IPS-18a (cell line): ENCODE results near the gene MCRIP1.

ENCODE experiments used
- H3K27ac ChIP-seq: one replicate; pipeline ENCODE4 v1.5.1; 2013; ENCODE audit warnings: low read length
- H3K27me3 ChIP-seq: one replicate; pipeline ENCODE4 v1.6.1; 2013; ENCODE audit warnings: mild to moderate bottlenecking, low read length; ENCODE audit not compliant: control insufficient read depth, insufficient read depth
- H3K36me3 ChIP-seq: one replicate; pipeline ENCODE4 v1.6.1; 2013; ENCODE audit warnings: low read depth, low read length; ENCODE audit not compliant: control insufficient read depth
- H3K4me1 ChIP-seq: one replicate; pipeline ENCODE4 v1.6.1; 2013; ENCODE audit warnings: low read depth, low read length; ENCODE audit not compliant: control insufficient read depth
- H3K4me3 ChIP-seq: one replicate; pipeline ENCODE4 v1.5.1; 2013; ENCODE audit warnings: low read length
- H3K9ac ChIP-seq: one replicate; pipeline ENCODE4 v1.6.1; 2013; ENCODE audit warnings: mild to moderate bottlenecking, low read length, moderate library complexity
- H3K9me3 ChIP-seq: one replicate; pipeline ENCODE4 v1.6.1; 2013; ENCODE audit warnings: low read depth, low read length; ENCODE audit not compliant: control insufficient read depth

MCRIP1 gene

GRCh38 chr17:81833921-81834830 is 1.1 kb upstream of the MCRIP1 start:
- peak overlapping the region; percentile 81 for H3K4me3 ChIP-seq
- H3K36me3 ChIP-seq = no peaks in the 10 kb centered on the region
- peaks cover 4% of the 10 kb centered on the region for H3K4me1 ChIP-seq
- peak overlapping the region; percentile 89 for H3K27ac ChIP-seq
- peak overlapping the region; percentile 97 for H3K9ac ChIP-seq
- no peaks in the 10 kb centered on the region for H3K27me3 ChIP-seq
- no peaks in the 10 kb centered on the region for H3K9me3 ChIP-seq

GRCh38 chr17:81832608-81833159 is 407 bp downstream of the MCRIP1 start:
- no peaks in the 10 kb centered on the region for H3K36me3 ChIP-seq
- H3K4me3 ChIP-seq = peak overlapping the region; percentile 72
- no peaks in the 10 kb centered on the region for H3K27me3 ChIP-seq
- H3K4me1 ChIP-seq = peaks cover 4% of the 10 kb centered on the region
- no peak overlapping the region for H3K27ac ChIP-seq
- H3K9ac ChIP-seq = peak overlapping the region; percentile 57
- H3K9me3 ChIP-seq = no peaks in the 10 kb centered on the region

- Histone ChIP-seq H3K9me3 (no peaks in the 10 kb centered on the region), H3K27ac (no peak overlapping the region), H3K4me3 (peak overlapping the region; percentile 72), H3K9ac (peak overlapping the region; percentile 57), H3K36me3 (no peaks in the 10 kb centered on the region), H3K4me1 (peaks cover 4% of the 10 kb centered on the region), H3K27me3 (no peaks in the 10 kb centered on the region)
These were observed 1.0 kb downstream of the MCRIP1 start for GRCh38 chr17:81831957-81832607.

- no peak overlapping the region for H3K4me3 ChIP-seq
- H3K36me3 ChIP-seq = no peaks in the 10 kb centered on the region
- no peak overlapping the region for H3K9ac ChIP-seq
- no peaks in the 10 kb centered on the region for H3K9me3 ChIP-seq
- H3K27me3 ChIP-seq = no peaks in the 10 kb centered on the region
- peaks cover 4% of the 10 kb centered on the region for H3K4me1 ChIP-seq
- H3K27ac ChIP-seq = no peak overlapping the region
These were observed 1.5 kb downstream of the MCRIP1 start for GRCh38 chr17:81831563-81831956.

GRCh38 chr17:81829858-81830257 is 3.2 kb downstream of the MCRIP1 start:
- Histone ChIP-seq H3K27ac (no peak overlapping the region), H3K4me1 (peaks cover 4% of the 10 kb centered on the region), H3K27me3 (no peaks in the 10 kb centered on the region), H3K4me3 (no peak overlapping the region), H3K36me3 (no peaks in the 10 kb centered on the region), H3K9me3 (no peaks in the 10 kb centered on the region), H3K9ac (no peak overlapping the region)

- H3K9ac ChIP-seq = no peak overlapping the region
- H3K9me3 ChIP-seq = no peaks in the 10 kb centered on the region
- H3K4me1 ChIP-seq = peaks cover 4% of the 10 kb centered on the region
- no peaks in the 10 kb centered on the region for H3K36me3 ChIP-seq
- no peak overlapping the region for H3K4me3 ChIP-seq
- no peak overlapping the region for H3K27ac ChIP-seq
- H3K27me3 ChIP-seq = no peaks in the 10 kb centered on the region
These were observed 4.4 kb downstream of the MCRIP1 start for GRCh38 chr17:81828656-81829055.

GRCh38 chr17:81825841-81826466 is 7.1 kb downstream of the MCRIP1 start:
- Histone ChIP-seq H3K9ac (no peak overlapping the region), H3K4me1 (no peaks in the 10 kb centered on the region), H3K4me3 (no peak overlapping the region), H3K9me3 (no peaks in the 10 kb centered on the region), H3K27me3 (no peaks in the 10 kb centered on the region), H3K27ac (no peak overlapping the region), H3K36me3 (no peaks in the 10 kb centered on the region)

GRCh38 chr17:81824595-81824994 is 8.5 kb downstream of the MCRIP1 start:
- H3K27me3 ChIP-seq = no peaks in the 10 kb centered on the region
- H3K9ac ChIP-seq = no peak overlapping the region
- no peak overlapping the region for H3K27ac ChIP-seq
- H3K36me3 ChIP-seq = no peaks in the 10 kb centered on the region
- H3K4me1 ChIP-seq = no peaks in the 10 kb centered on the region
- no peak overlapping the region for H3K4me3 ChIP-seq
- no peaks in the 10 kb centered on the region for H3K9me3 ChIP-seq

GRCh38 chr17:81823820-81824550 is 9.1 kb downstream of the MCRIP1 start:
- no peak overlapping the region for H3K27ac ChIP-seq
- no peak overlapping the region for H3K9ac ChIP-seq
- no peaks in the 10 kb centered on the region for H3K4me1 ChIP-seq
- H3K4me3 ChIP-seq = no peak overlapping the region
- no peaks in the 10 kb centered on the region for H3K36me3 ChIP-seq
- H3K27me3 ChIP-seq = no peaks in the 10 kb centered on the region
- H3K9me3 ChIP-seq = no peaks in the 10 kb centered on the region

- Histone ChIP-seq H3K9me3 (no peaks in the 10 kb centered on the region), H3K27me3 (no peaks in the 10 kb centered on the region), H3K27ac (no peak overlapping the region), H3K4me3 (no peak overlapping the region), H3K36me3 (no peaks in the 10 kb centered on the region), H3K4me1 (no peaks in the 10 kb centered on the region), H3K9ac (no peak overlapping the region)
These were observed 9.9 kb downstream of the MCRIP1 start for GRCh38 chr17:81822996-81823819.
